RWPE1 (cell line): Measurements from ENCODE around the gene ENTREP1.

Experiments
- CTCF ChIA-PET: fragments of 350-600 bp; sonication (Branson Sonifier 250); formaldehyde crosslinking; extraction: SDS; loops from one replicate; lab custom pipeline; 2021; lab: Yijun Ruan, JAX
- POLR2A ChIA-PET: fragments of 400-600 bp; formaldehyde crosslinking; extraction: SDS; loops from one replicate; lab custom pipeline; 2020; ENCODE audit warnings: antibody characterized with exemption; ENCODE audit not compliant: low non-redundant PET; lab: Yijun Ruan, JAX
- DNase-seq: peaks from one replicate; pipeline ENCODE4 v3.0.0; 2012; ENCODE audit warnings: low spot score
- H3K27ac ChIP-seq: fragments of 450-650 bp; 2 replicates; pipeline ENCODE4 v1.5.1; 2017
- TF ChIP-seq, protein P1 (sequence below): fragments of 450-650 bp; conservative IDR thresholded peaks from 2 replicates; pipeline ENCODE4 v1.5.1; 2017; ENCODE audit warnings: low read depth, mild to moderate bottlenecking

ENTREP1 gene

GRCh38 chr9:69292078-69292477 lies 32.9 kb upstream of the ENTREP1 start:
- ChIA-PET POLR2A (interaction anchor here (0.6 kb wide), 1 partner anchor 34 kb away, joined by 3 read pairs; no protein-coding TSS in a partner anchor), CTCF (interaction anchor here (0.6 to 0.7 kb wide), 2 partner anchors 720 to 826 kb away, joined by 3 to 4 read pairs; no protein-coding TSS in a partner anchor)
- H3K27ac ChIP-seq = no peak overlapping the region
- no peak for DNase-seq
- TF ChIP-seq, protein P1, sequence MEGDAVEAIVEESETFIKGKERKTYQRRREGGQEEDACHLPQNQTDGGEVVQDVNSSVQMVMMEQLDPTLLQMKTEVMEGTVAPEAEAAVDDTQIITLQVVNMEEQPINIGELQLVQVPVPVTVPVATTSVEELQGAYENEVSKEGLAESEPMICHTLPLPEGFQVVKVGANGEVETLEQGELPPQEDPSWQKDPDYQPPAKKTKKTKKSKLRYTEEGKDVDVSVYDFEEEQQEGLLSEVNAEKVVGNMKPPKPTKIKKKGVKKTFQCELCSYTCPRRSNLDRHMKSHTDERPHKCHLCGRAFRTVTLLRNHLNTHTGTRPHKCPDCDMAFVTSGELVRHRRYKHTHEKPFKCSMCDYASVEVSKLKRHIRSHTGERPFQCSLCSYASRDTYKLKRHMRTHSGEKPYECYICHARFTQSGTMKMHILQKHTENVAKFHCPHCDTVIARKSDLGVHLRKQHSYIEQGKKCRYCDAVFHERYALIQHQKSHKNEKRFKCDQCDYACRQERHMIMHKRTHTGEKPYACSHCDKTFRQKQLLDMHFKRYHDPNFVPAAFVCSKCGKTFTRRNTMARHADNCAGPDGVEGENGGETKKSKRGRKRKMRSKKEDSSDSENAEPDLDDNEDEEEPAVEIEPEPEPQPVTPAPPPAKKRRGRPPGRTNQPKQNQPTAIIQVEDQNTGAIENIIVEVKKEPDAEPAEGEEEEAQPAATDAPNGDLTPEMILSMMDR = no peak

GRCh38 chr9:69293156-69293555 lies 31.9 kb upstream of the ENTREP1 start:
- TF ChIP-seq, protein P1 = no peak
- CTCF ChIA-PET = interaction anchor here (0.5 to 0.6 kb wide), 2 partner anchors 18 to 25 kb away, joined by 3 read pairs; no protein-coding TSS in a partner anchor

GRCh38 chr9:69295872-69296552 lies 29.0 kb upstream of the ENTREP1 start:
- CTCF ChIA-PET = no interaction called here
- TF ChIP-seq, protein P1 = no peak
- no peak for DNase-seq
- no peak overlapping the region for H3K27ac ChIP-seq
- POLR2A ChIA-PET = interaction anchor here (0.6 kb wide), 1 partner anchor 28 kb away, joined by 3 read pairs; no protein-coding TSS in a partner anchor

More at GRCh38 chr9:69293156-69293555, 31.9 kb upstream of the ENTREP1 start:
- no peak for DNase-seq
- POLR2A ChIA-PET = no interaction called here
- no peak overlapping the region for H3K27ac ChIP-seq

- POLR2A ChIA-PET = no interaction called here
- TF ChIP-seq, protein P1 = no peak
- CTCF ChIA-PET = no interaction called here
Observed at GRCh38 chr9:69297300-69297980, 27.6 kb upstream of the ENTREP1 start.

GRCh38 chr9:69299315-69299714 lies 25.7 kb upstream of the ENTREP1 start:
- no peak for DNase-seq
- ChIA-PET POLR2A (no interaction called here), CTCF (no interaction called here)
- TF ChIP-seq, protein P1 = no peak
- H3K27ac ChIP-seq = no peak overlapping the region

More at GRCh38 chr9:69297300-69297980, 27.6 kb upstream of the ENTREP1 start:
- H3K27ac ChIP-seq = no peak overlapping the region
- no peak for DNase-seq

GRCh38 chr9:69299826-69300225 lies 25.2 kb upstream of the ENTREP1 start:
- TF ChIP-seq, protein P1 = no peak
- DNase-seq = no peak
- ChIA-PET CTCF (interaction anchor here (0.6 kb wide), 2 partner anchors 123 to 762 kb away, joined by 3 to 4 read pairs; no protein-coding TSS in a partner anchor), POLR2A (no interaction called here)
- H3K27ac ChIP-seq = no peak overlapping the region
